T-helper 17 cell (primary cell): ENCODE measurements around the gene AUTS2. TPM values are rescaled to one million over a fixed set of nuclear protein-coding genes. Genes with fewer than 3 reads are reported as not detected.

Experiments
- ATAC-seq: fragments of 150-1000 bp; cut with Tn5 transposase; 2 replicates; pipeline ENCODE4 v1.10.0; 2021; ENCODE audit warnings: mild to moderate bottlenecking, moderate library complexity
- DNase-seq, 3 donors: peaks; one replicate each; pipeline versions ENCODE4 v3.0.0 to v3.0.0-alpha.2; 2020 to 2021
- H3K9me3 ChIP-seq: one replicate; pipeline ENCODE4 v1.7.0; 2013; ENCODE audit warnings: low read length, mild to moderate bottlenecking; ENCODE audit not compliant: control insufficient read depth, poor library complexity, severe bottlenecking
- H3K27ac Mint-ChIP-seq: one replicate; pipeline ENCODE4 v1.8.0; 2022; ENCODE audit warnings: mild to moderate bottlenecking, moderate library complexity, mixed read lengths
- H3K27me3 Mint-ChIP-seq: one replicate; pipeline ENCODE4 v1.8.0; 2022; ENCODE audit warnings: mixed read lengths
- H3K36me3 Mint-ChIP-seq: one replicate; pipeline ENCODE4 v1.8.0; 2022; ENCODE audit warnings: low read depth, mixed read lengths
- H3K4me1 Mint-ChIP-seq: one replicate; pipeline ENCODE4 v1.8.0; 2022; ENCODE audit warnings: mild to moderate bottlenecking, mixed read lengths
- H3K4me3 Mint-ChIP-seq: one replicate; pipeline ENCODE4 v1.8.0; 2022; ENCODE audit warnings: mild to moderate bottlenecking, moderate library complexity, mixed read lengths
- total RNA-seq, 4 donors: library from RNA in 2 of 4; stranded (reverse) in 2 of 4; gene quantifications; one replicate each; pipeline ENCODE4 v1.2.3 and lab custom pipeline; 2022 to 2026

AUTS2 gene
- total RNA-seq, 2 donors from 2014 or later: 84.2 to 89.5 TPM

GRCh38 chr7:69764681-69765080 lies 166.4 kb downstream of the AUTS2 start:
- no peaks in the 10 kb centered on the region for H3K4me1 Mint-ChIP-seq
- H3K36me3 Mint-ChIP-seq: no peaks in the 10 kb centered on the region
- no peaks in the 10 kb centered on the region for H3K9me3 ChIP-seq
- ATAC-seq (no peak), DNase-seq (no peak)
- no peaks in the 10 kb centered on the region for H3K27me3 Mint-ChIP-seq
- H3K4me3 Mint-ChIP-seq: no peak overlapping the region
- no peak overlapping the region for H3K27ac Mint-ChIP-seq

DNA sequence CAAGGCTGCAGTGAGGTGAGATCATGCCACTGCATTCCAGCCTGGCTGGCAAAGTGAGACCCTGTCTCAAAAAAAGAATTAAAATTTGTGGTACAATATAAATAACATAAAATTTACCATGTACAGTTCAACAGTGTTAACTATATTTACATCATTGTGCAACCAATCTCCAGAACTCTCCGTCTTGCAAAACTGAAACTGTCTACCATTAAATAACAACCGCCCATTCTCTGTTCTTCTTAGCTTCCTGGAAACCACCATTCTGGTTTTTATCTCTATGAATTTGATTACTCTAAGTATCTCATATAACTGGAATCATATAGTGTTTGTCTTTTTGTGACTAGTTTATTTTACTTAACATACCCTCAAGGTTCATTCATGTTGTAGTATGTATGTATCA lies 167.6 kb downstream of the AUTS2 start:
- ATAC-seq (no peak), DNase-seq (no peak)
- Mint-ChIP-seq H3K27me3 (no peaks in the 10 kb centered on the region), H3K4me1 (no peaks in the 10 kb centered on the region), H3K36me3 (no peaks in the 10 kb centered on the region), H3K4me3 (no peak overlapping the region), H3K27ac (no peak overlapping the region)
- H3K9me3 ChIP-seq: no peaks in the 10 kb centered on the region

- Mint-ChIP-seq H3K27ac (no peak overlapping the region), H3K4me1 (no peaks in the 10 kb centered on the region)
These were observed 170.8 kb downstream of the AUTS2 start for GRCh38 chr7:69768986-69769595.

DNA sequence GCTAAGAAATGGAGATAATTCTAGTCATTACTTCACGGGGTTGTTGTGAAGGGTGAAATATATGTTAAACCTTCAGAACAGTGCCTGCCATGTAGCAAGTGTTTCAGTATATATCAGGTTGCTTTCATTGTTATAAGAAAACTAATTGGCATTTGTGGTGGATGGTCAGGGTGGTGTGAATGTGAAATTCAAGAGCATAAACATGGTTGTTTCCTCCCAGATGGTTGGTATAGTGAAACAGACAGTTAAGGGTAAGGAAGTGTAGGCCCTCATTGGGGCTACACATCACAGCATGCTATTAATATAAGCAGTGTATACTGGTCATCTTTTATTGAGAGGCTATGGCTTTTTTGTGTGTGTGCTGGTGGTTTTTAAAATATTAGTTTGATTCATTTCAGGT lies 171.6 kb downstream of the AUTS2 start:
- no peaks in the 10 kb centered on the region for H3K4me1 Mint-ChIP-seq

More at GRCh38 chr7:69768986-69769595, 170.8 kb downstream of the AUTS2 start:
- H3K4me3 Mint-ChIP-seq: no peak overlapping the region
- ATAC-seq (no peak), DNase-seq (no peak)
- H3K27me3 Mint-ChIP-seq: no peaks in the 10 kb centered on the region
- no peaks in the 10 kb centered on the region for H3K36me3 Mint-ChIP-seq
- no peaks in the 10 kb centered on the region for H3K9me3 ChIP-seq

GRCh38 chr7:69770613-69771012 lies 172.3 kb downstream of the AUTS2 start:
- no peak for ATAC-seq
- DNase-seq: no peak
- Mint-ChIP-seq H3K4me3 (no peak overlapping the region), H3K27me3 (no peaks in the 10 kb centered on the region), H3K36me3 (no peaks in the 10 kb centered on the region), H3K4me1 (no peaks in the 10 kb centered on the region), H3K27ac (no peak overlapping the region)
- no peaks in the 10 kb centered on the region for H3K9me3 ChIP-seq

More for the DNA sequence above, 171.6 kb downstream of the AUTS2 start:
- no peak overlapping the region for H3K4me3 Mint-ChIP-seq
- no peak for DNase-seq
- no peaks in the 10 kb centered on the region for H3K36me3 Mint-ChIP-seq
- ATAC-seq: no peak
- no peaks in the 10 kb centered on the region for H3K9me3 ChIP-seq
- no peak overlapping the region for H3K27ac Mint-ChIP-seq
- H3K27me3 Mint-ChIP-seq: no peaks in the 10 kb centered on the region

GRCh38 chr7:69772718-69773436 lies 174.6 kb downstream of the AUTS2 start:
- Mint-ChIP-seq H3K27me3 (no peaks in the 10 kb centered on the region), H3K27ac (no peak overlapping the region), H3K4me3 (no peak overlapping the region), H3K36me3 (no peaks in the 10 kb centered on the region), H3K4me1 (no peaks in the 10 kb centered on the region)
- DNase-seq (no peak), ATAC-seq (no peak)
- H3K9me3 ChIP-seq: no peaks in the 10 kb centered on the region

- H3K27me3 Mint-ChIP-seq: no peaks in the 10 kb centered on the region
- no peaks in the 10 kb centered on the region for H3K4me1 Mint-ChIP-seq
- DNase-seq (no peak), ATAC-seq (no peak)
- H3K9me3 ChIP-seq: no peaks in the 10 kb centered on the region
- no peak overlapping the region for H3K4me3 Mint-ChIP-seq
- H3K36me3 Mint-ChIP-seq: no peaks in the 10 kb centered on the region
- no peak overlapping the region for H3K27ac Mint-ChIP-seq
These were observed 175.4 kb downstream of the AUTS2 start for GRCh38 chr7:69773535-69774225.

DNA sequence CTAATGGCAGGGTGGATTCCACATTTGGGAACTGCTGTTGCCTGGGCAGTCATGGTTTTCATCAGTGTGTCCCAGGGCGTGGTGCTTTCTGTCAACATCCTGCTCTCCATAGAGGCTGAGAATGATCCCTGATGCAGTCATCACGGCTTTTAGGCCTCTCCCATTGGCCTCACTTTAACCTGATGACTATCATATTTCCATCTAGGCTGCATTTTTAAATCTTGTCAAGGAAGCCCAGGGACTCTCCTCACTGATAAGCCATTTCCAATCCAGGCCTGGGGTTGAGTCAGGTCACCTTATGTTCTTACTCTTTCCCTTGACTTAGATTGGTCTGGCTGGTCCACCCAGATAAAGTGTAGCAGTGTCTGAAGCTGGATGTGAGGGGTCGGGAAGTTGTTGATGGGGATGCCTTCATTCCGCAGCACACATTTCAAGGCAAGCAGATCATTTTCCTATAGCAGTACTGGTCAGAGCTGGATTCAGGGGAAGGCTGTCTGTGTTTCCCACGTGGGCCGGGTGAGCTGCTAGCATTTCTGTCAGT lies 177.0 kb downstream of the AUTS2 start:
- Mint-ChIP-seq H3K4me1 (no peaks in the 10 kb centered on the region), H3K4me3 (no peak overlapping the region), H3K36me3 (no peaks in the 10 kb centered on the region), H3K27me3 (no peaks in the 10 kb centered on the region), H3K27ac (no peak overlapping the region)
- no peaks in the 10 kb centered on the region for H3K9me3 ChIP-seq
- ATAC-seq (no peak), DNase-seq (no peak)

GRCh38 chr7:69776611-69777010 lies 178.3 kb downstream of the AUTS2 start:
- Mint-ChIP-seq H3K27ac (no peak overlapping the region), H3K4me1 (no peaks in the 10 kb centered on the region), H3K27me3 (no peaks in the 10 kb centered on the region), H3K4me3 (no peak overlapping the region), H3K36me3 (no peaks in the 10 kb centered on the region)
- DNase-seq (no peak), ATAC-seq (no peak)
- H3K9me3 ChIP-seq: no peaks in the 10 kb centered on the region

GRCh38 chr7:69778138-69778537 lies 179.9 kb downstream of the AUTS2 start:
- Mint-ChIP-seq H3K4me1 (no peaks in the 10 kb centered on the region), H3K27me3 (no peaks in the 10 kb centered on the region), H3K27ac (no peak overlapping the region), H3K4me3 (no peak overlapping the region), H3K36me3 (no peaks in the 10 kb centered on the region)
- no peaks in the 10 kb centered on the region for H3K9me3 ChIP-seq
- no peak for DNase-seq
- ATAC-seq: no peak

- ATAC-seq: no peak
- no peaks in the 10 kb centered on the region for H3K27me3 Mint-ChIP-seq
These were observed 182.1 kb downstream of the AUTS2 start for GRCh38 chr7:69780379-69780778.

DNA sequence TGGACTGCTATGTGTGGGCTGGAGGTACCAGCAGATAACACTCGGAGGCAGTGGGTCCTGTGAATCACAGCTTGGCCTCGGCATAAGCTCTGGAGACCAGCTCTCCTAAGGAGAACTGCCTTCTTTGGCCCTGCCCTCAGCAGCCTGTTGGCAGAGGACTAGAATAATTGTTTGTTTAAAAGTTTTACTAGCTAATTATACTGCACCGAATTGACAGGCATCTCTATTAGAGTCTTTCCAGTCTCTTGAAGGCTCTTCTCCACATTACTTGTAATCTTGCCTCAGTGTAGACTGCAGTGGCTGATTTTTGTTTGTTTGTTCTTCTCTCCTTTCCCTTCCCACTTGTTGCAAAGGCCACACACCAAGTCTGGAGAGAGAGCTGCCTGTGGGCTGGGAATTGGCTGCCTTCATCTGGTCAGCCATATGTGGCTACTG lies 183.2 kb downstream of the AUTS2 start:
- H3K4me1 Mint-ChIP-seq: no peaks in the 10 kb centered on the region
- no peak overlapping the region for H3K27ac Mint-ChIP-seq
- no peak overlapping the region for H3K4me3 Mint-ChIP-seq
- H3K36me3 Mint-ChIP-seq: no peaks in the 10 kb centered on the region
- DNase-seq: no peak
- H3K27me3 Mint-ChIP-seq: no peaks in the 10 kb centered on the region
- no peak for ATAC-seq
- no peaks in the 10 kb centered on the region for H3K9me3 ChIP-seq

More at GRCh38 chr7:69780379-69780778, 182.1 kb downstream of the AUTS2 start:
- no peak overlapping the region for H3K4me3 Mint-ChIP-seq
- no peaks in the 10 kb centered on the region for H3K4me1 Mint-ChIP-seq
- DNase-seq: no peak
- no peak overlapping the region for H3K27ac Mint-ChIP-seq
- H3K9me3 ChIP-seq: no peaks in the 10 kb centered on the region
- no peaks in the 10 kb centered on the region for H3K36me3 Mint-ChIP-seq

DNA sequence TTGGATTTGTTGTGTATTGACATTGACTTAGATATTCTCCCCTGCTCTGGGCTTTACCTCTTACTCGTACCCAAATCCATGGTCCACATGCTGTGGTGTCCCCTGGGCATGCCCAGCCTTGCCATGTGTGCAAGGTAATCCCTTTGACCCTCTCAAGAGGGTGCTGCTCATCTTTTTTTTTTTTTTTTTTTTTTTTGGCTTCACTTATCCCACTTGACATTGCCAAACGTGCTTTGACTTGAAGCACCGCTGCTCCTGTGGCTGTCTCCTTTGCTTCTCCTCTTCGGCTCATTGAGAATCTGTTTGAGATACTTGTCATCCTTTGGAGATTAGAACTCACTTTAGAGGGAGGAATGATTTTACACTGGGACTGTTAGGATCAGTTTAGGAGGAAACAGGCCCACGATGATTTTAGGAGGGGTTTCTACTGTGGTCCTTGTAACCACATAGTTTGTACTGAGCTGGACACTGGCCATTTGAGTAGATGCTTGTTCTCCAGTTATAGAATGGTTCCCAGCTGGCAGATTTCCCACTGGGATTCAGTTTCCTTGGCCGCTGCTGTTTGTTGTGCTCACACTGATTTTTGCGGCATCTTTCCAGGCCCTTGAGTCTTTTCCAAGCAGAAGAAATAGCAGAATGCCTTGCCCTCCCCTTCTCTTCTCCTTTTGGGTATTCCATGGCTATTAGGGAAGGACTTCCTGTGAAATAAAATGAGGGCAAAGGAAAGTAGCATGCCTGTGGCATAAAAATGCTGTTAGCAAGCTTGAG lies 184.8 kb downstream of the AUTS2 start:
- Mint-ChIP-seq H3K27me3 (no peaks in the 10 kb centered on the region), H3K27ac (no peak overlapping the region), H3K4me3 (no peak overlapping the region), H3K4me1 (no peaks in the 10 kb centered on the region), H3K36me3 (no peaks in the 10 kb centered on the region)
- ATAC-seq: no peak
- H3K9me3 ChIP-seq: no peaks in the 10 kb centered on the region
- DNase-seq: no peak
